Diencephalon (tissue), 1 donor: ENCODE measurements around the gene C20orf204. TPM values are rescaled to one million over a fixed set of nuclear protein-coding genes. Genes with fewer than 3 reads are reported as not detected.

Source experiments
- small RNA-seq: library from RNA; depleted of rRNA; stranded (forward); fragments of <200 nt; gene quantifications from one replicate; pipeline ENCODE3, GENCODE V24; 2014
- total RNA-seq: library from RNA; depleted of rRNA; stranded (reverse); fragments of >200 nt; gene quantifications from one replicate; pipeline ENCODE4 v1.2.3, GENCODE V29; 2014

C20orf204 gene
- 3.7 TPM for total RNA-seq

DNA sequence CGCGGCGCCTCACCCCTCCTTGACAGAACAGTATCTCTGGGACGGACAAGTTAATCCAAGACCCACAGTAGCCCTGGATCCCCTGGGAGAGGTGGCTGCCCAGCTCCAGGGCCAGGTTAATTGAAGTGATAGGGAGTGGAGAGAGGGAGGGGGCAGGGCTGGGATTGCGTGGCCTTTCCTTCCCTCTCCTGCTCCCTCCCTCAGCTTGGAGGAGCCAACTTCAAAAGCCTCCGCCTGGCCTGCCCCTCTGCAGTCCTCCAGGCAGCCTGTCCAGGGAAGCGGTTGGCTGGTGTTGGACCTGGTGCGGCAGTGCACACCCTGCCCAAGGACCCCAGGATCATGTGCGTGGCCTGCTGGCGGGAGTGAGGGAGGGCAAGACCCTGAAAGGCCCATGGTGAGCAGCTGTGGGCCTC, at the start of gene C20orf204:
Gene C20orf204, plus strand, starts transcription at position 250 of the 413 bp plus-strand sequence. Its CDS starts 142 bp downstream, at position 392.

GRCh38 chr20:64049060-64049877, 13.3 kb downstream of the C20orf204 start, which contains the start of gene SOX18:
TSS of gene SOX18 (minus strand) at chr20:64049639. CDS start at chr20:64049516, 123 bp downstream.

DNA sequence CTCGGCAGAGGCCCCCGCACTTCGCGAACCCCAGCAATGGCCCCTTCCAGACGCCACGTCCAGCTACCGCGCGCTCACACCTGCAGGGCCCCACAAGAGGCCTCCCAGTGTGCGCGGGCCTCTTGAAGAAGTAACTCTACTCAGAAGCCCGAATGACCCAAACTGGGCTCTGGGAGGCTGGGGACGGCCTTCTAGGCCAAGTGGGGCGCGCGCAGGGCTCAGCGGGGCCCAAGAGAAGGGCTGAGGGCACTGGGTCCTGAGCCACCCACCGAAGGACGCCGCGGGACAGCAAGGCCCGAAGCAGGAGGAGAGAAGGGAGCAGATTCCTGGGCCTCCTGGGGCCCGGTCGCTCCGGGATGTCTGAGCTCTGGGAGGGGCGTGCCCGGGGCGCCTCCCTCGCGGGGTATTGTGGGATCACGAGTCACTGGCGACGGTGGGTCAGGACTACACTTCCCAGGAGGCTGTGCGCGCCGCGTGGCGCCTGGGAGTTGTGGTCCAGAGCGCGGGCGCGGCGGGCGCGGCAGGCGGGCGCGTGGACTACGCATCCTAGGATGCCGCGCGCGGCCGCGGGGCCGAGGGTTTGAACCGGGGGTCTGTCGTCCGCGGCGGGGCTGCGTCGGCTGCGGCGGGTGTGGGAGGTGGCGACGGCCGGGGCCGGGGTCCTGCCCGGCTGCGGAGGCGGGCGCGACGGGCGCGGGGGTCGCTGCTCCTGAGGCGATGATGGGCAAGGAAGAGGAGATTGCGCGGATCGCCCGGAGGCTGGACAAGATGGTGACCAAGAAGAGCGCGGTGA, 26.8 kb downstream of the C20orf204 start, which contains the start of gene TCEA2:
Gene TCEA2, plus strand, starts transcription at position 603 of the 793 bp plus-strand sequence. Its CDS starts 115 bp downstream, at position 718.

GRCh38 chr20:64079273-64080012, 43.5 kb downstream of the C20orf204 start, which contains the start of gene RGS19:
TSS of gene RGS19 (minus strand) at chr20:64079518. CDS start at chr20:64076886, 2,632 bp downstream.

GRCh38 chr20:64080013-64080812, 44.2 kb downstream of the C20orf204 start, which contains the start of gene OPRL1:
TSS of gene OPRL1 (plus strand) at chr20:64080082. CDS start at chr20:64092721, 12,639 bp downstream.

DNA sequence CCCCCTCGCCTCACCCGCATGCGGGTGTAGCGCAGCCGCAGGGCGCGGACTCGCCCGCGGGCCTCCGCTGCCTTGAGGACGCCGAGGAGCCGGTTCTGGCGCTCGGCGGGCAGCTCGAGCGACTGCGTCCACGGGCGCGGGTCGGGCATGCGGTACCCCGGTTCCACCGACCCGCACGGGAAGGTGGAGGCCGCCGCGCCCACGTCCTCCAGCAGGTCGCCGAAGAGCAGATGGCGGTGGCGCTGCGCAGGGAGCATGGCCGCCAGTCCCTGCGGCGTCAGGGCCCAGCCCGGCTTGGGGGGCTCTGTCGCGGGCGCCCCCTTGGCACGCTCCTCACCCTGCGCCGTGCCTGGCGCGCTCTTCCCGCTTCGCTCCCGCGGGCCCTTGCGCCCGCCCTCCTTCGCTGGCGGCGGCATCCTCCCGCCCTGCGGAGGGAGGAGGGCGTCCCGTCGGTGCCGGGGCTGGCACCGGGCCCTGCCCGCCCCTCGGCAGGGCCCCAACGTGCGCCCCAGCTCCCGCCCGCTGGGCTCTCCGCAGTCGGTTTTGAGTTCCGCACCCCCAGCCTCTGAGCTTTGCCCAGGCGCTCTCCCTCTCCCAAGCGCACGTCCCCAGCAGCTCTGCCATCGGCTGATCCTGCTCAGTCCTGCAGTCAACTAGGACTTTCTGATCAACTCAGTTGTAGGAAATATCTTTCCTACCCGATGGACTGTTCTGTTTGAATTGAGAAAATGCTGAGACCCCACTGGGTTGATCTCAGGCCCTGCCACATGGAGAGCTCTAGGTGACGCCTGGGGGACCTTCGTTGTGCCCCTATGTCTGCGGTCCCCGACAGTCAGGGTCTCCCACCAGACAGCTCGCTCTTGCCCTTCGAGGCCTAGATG, 48.1 kb downstream of the C20orf204 start, which contains the start of gene LKAAEAR1:
Gene LKAAEAR1, minus strand, starts transcription at position 595 of the 881 bp plus-strand sequence. Its CDS starts 179 bp downstream, at position 416.

Small RNA genes within 50 kb of the gene (small RNA-seq; reads per million reads assigned to genes)
- gene AL355803.1 (not detected), gene MIR6813 (not detected)

Other genes with a start within 250 kb of the C20orf204 start
- 20.3 TPM for gene ZBTB46, start 204.9 kb upstream of the C20orf204 start, total RNA-seq
- gene ABHD16B, start 174.7 kb upstream of the C20orf204 start, total RNA-seq = not detected
- 30.0 TPM for gene TPD52L2, start 170.9 kb upstream of the C20orf204 start, total RNA-seq
- 122 TPM for gene DNAJC5, start 141.1 kb upstream of the C20orf204 start, total RNA-seq
- gene UCKL1, start 79.8 kb upstream of the C20orf204 start, total RNA-seq = 17.8 TPM
- gene ZNF512B, start 66.3 kb upstream of the C20orf204 start, total RNA-seq = 18.0 TPM
- gene SAMD10, start 56.5 kb upstream of the C20orf204 start, total RNA-seq = 10.4 TPM
- gene PRPF6, start 55.0 kb upstream of the C20orf204 start, total RNA-seq = 59.7 TPM
- gene SOX18, start 13.5 kb downstream of the C20orf204 start, total RNA-seq = 1.6 TPM
- gene TCEA2, start 27.0 kb downstream of the C20orf204 start, total RNA-seq = 42.0 TPM
- gene RGS19, start 43.3 kb downstream of the C20orf204 start, total RNA-seq = 12.9 TPM
- gene OPRL1, start 43.9 kb downstream of the C20orf204 start, total RNA-seq = 33.4 TPM
- 2.1 TPM for gene LKAAEAR1, start 48.2 kb downstream of the C20orf204 start, total RNA-seq
- gene NPBWR2, start 71.4 kb downstream of the C20orf204 start, total RNA-seq = not detected
- gene MYT1, start 128.3 kb downstream of the C20orf204 start, total RNA-seq = 11.3 TPM
- gene PCMTD2, start 219.6 kb downstream of the C20orf204 start, total RNA-seq = 90.9 TPM